ENCODE results near the gene TUBA1B. TPM values are rescaled to one million over a fixed set of nuclear protein-coding genes. Genes with fewer than 3 reads are reported as not detected.
"Not testable (repeated sequence)": the region's sequence is repeated elsewhere in the genome, so short reads cannot be mapped to it uniquely, and the experiment has no call there.

TUBA1B gene
- total RNA-seq: 100 to 1,000 TPM; 577 to 615 TPM
- long read RNA-seq, transcript TUBA1B-202 (4 exons, 1,627 nt): major isoform, 144 of 231 reads
- long read RNA-seq, transcript TUBA1B-201 (3 exons, 3,198 nt): minor isoform, 24 of 231 reads
- long read RNA-seq, partial matches to known transcripts: 30 of 231 reads
- long read RNA-seq, other reads (novel, unspliced or antisense): 33 of 231 reads

- intact Hi-C loops (cut with DNase I): loop anchor here (2.0 to 10.0 kb wide), 3 partner anchors 54 to 104 kb away; partner anchors contain the start of gene TUBA1A (in 2 of the 2)
- peak; percentile 93 to 94 for ATAC-seq
- peak; percentile 95 for DNase-seq
These were observed at the start of gene TUBA1B for GRCh38 chr12:49131051-49131893. Gene TUBA1B (minus strand): TSS chr12:49131395. CDS start chr12:49131300, 95 bp downstream.

- intact Hi-C loops (cut with DNase I): no loop called here
- ATAC-seq: no peak
- DNase-seq: no peak
These were observed 43.0 kb upstream of the TUBA1B start for GRCh38 chr12:49174218-49174617.

GRCh38 chr12:49170924-49171323 lies 39.7 kb upstream of the TUBA1B start:
- ATAC-seq: no peak
- no peak for DNase-seq
- intact Hi-C loops (cut with DNase I): no loop called here

- DNase-seq (no peak), ATAC-seq (no peak)
- intact Hi-C loops (cut with DNase I): no loop called here
These were observed 33.9 kb upstream of the TUBA1B start for GRCh38 chr12:49165114-49165513.

GRCh38 chr12:49161901-49162300 lies 30.7 kb upstream of the TUBA1B start:
- intact Hi-C loops (cut with DNase I); ATAC-seq; DNase-seq: not testable (repeated sequence)

GRCh38 chr12:49161092-49161795 lies 30.0 kb upstream of the TUBA1B start:
- ATAC-seq: no peak
- intact Hi-C loops (cut with DNase I): no loop called here
- DNase-seq: no peak

GRCh38 chr12:49160399-49160798 lies 29.2 kb upstream of the TUBA1B start:
- no peak for ATAC-seq
- DNase-seq: no peak
- intact Hi-C loops (cut with DNase I): no loop called here

- intact Hi-C loops (cut with DNase I): no loop called here
- DNase-seq: no peak
- no peak for ATAC-seq
These were observed 23.0 kb upstream of the TUBA1B start for GRCh38 chr12:49154221-49154620.

- intact Hi-C loops (cut with DNase I): no loop called here
- ATAC-seq (no peak), DNase-seq (no peak)
These were observed 16.2 kb upstream of the TUBA1B start for GRCh38 chr12:49147384-49147783.

- DNase-seq (no peak), ATAC-seq (no peak)
- intact Hi-C loops (cut with DNase I): no loop called here
These were observed 15.2 kb upstream of the TUBA1B start for GRCh38 chr12:49146406-49146805.

GRCh38 chr12:49144384-49144783 lies 13.2 kb upstream of the TUBA1B start:
- ATAC-seq: no peak
- DNase-seq: no peak
- intact Hi-C loops (cut with DNase I): no loop called here

- ATAC-seq: no peak
- intact Hi-C loops (cut with DNase I): loop anchor here in 1 of 2 donors (10.0 kb wide), 1 partner anchor 46 kb away; the partner anchor contains the start of gene TUBA1A
- DNase-seq: no peak
These were observed 7.8 kb upstream of the TUBA1B start for GRCh38 chr12:49138999-49139398.

- ATAC-seq (no peak), DNase-seq (no peak)
- intact Hi-C loops (cut with DNase I): loop anchor here in 1 of 2 donors (10.0 kb wide), 1 partner anchor 46 kb away; the partner anchor contains the start of gene TUBA1A
These were observed 7.4 kb upstream of the TUBA1B start for GRCh38 chr12:49138587-49138986.

GRCh38 chr12:49137476-49137875 lies 6.3 kb upstream of the TUBA1B start:
- DNase-seq: no peak
- intact Hi-C loops (cut with DNase I): loop anchor here in 1 of 2 donors (10.0 kb wide), 1 partner anchor 47 kb away; the partner anchor contains the start of gene TUBA1A
- no peak for ATAC-seq

- not testable (repeated sequence) for ATAC-seq, DNase-seq
- intact Hi-C loops (cut with DNase I): loop anchor here in 1 of 2 donors (10.0 kb wide), 1 partner anchor 48 kb away; the partner anchor contains the start of gene TUBA1A
These were observed 5.8 kb upstream of the TUBA1B start for GRCh38 chr12:49136997-49137396.

GRCh38 chr12:49133590-49133989 lies 2.4 kb upstream of the TUBA1B start:
- intact Hi-C loops (cut with DNase I): loop anchor here (5.0 to 10.0 kb wide), 2 partner anchors 51 to 54 kb away; partner anchors contain the start of gene TUBA1A (in 2 of the 2)
- no peak for DNase-seq
- ATAC-seq: no peak

- DNase-seq (no peak), ATAC-seq (no peak)
- intact Hi-C loops (cut with DNase I): loop anchor here (5.0 to 10.0 kb wide), 2 partner anchors 52 to 54 kb away; partner anchors contain the start of gene TUBA1A (in 2 of the 2)
These were observed 1.8 kb upstream of the TUBA1B start for GRCh38 chr12:49133014-49133413.

- DNase-seq: no peak
- ATAC-seq: no peak
- intact Hi-C loops (cut with DNase I): loop anchor here (2.0 to 10.0 kb wide), 3 partner anchors 53 to 103 kb away; partner anchors contain the start of gene TUBA1A (in 2 of the 2)
These were observed 783 bp upstream of the TUBA1B start for GRCh38 chr12:49131894-49132461.
